Endothelial cell of umbilical vein (primary cell): ENCODE results near the gene RABL6.

Source experiments
- CTCF ChIP-seq, 2 donors: IDR thresholded peaks; 1 replicate in 1 of 2; 2 replicates in 1 of 2; pipeline ENCODE4 v1.5.1; 2011; ENCODE audit warnings: low read length in 2 of 2, mild to moderate bottlenecking in 2 of 2, moderate library complexity in 2 of 2, control low read depth in 1 of 2, inconsistent platforms in 1 of 2, low read depth in 1 of 2; ENCODE audit not compliant: insufficient read depth in 1 of 2; ENCODE audit errors: extremely low read depth in 1 of 2
- EZH2 ChIP-seq: IDR thresholded peaks from 2 replicates; pipeline ENCODE4 v1.6.1; 2012; ENCODE audit warnings: borderline replicate concordance, low read depth, mild to moderate bottlenecking, moderate library complexity, low read length, inconsistent platforms; ENCODE audit not compliant: severe bottlenecking
- POLR2A ChIP-seq: IDR thresholded peaks from 2 replicates; pipeline ENCODE4 v1.6.1; 2012; ENCODE audit warnings: low read depth, mild to moderate bottlenecking, control low read depth, low read length
- POLR2AphosphoS5 ChIP-seq: IDR thresholded peaks from 2 replicates; pipeline ENCODE4 v1.6.1; 2012; ENCODE audit warnings: low read depth, mild to moderate bottlenecking, control low read depth, low read length, moderate library complexity; ENCODE audit not compliant: insufficient read depth
- TF ChIP-seq, protein P1 (sequence below): IDR thresholded peaks from 2 replicates; pipeline ENCODE4 v1.6.1; 2011; ENCODE audit not compliant: insufficient read depth, insufficient read length

- TF ChIP-seq CTCF (IDR thresholded peaks at IDR 0.05; ENCODE audit: extremely low read depth in 1 of 2, insufficient read depth in 1 of 2, low read depth in 1 of 2, low read length in 2 of 2): no peak
- TF ChIP-seq POLR2A: no peak
- no peak for TF ChIP-seq POLR2AphosphoS5
- TF ChIP-seq EZH2: no peak
- TF ChIP-seq, protein P1, sequence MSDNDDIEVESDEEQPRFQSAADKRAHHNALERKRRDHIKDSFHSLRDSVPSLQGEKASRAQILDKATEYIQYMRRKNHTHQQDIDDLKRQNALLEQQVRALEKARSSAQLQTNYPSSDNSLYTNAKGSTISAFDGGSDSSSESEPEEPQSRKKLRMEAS: no peak
Measured at GRCh38 chr9:136844761-136845464, 37.2 kb downstream of the RABL6 start.
